ENCODE measurements around the gene SBK2.
"Not testable (repeated sequence)": the region's sequence is repeated elsewhere in the genome, so short reads cannot be mapped to it uniquely, and the experiment has no call there.

The SBK2 gene

GRCh38 chr19:55536951-55537740, at the start of gene SBK2:
Gene SBK2, minus strand, starts transcription at chr19:55537133. Its CDS starts 839 bp downstream, at chr19:55536294.
- DNase-seq = peak in 1 of 2 experiments; percentile 33

- peak; percentile 92 to 94 for DNase-seq
Observed at GRCh38 chr19:55585658-55586339, 48.9 kb upstream of the SBK2 start.

- DNase-seq = no peak
Observed at GRCh38 chr19:55584871-55585270, 47.9 kb upstream of the SBK2 start.

- DNase-seq = not testable (repeated sequence)
Observed at GRCh38 chr19:55583897-55584296, 47.0 kb upstream of the SBK2 start.

- DNase-seq = not testable (repeated sequence)
Observed at GRCh38 chr19:55582284-55582683, 45.4 kb upstream of the SBK2 start.

DNA sequence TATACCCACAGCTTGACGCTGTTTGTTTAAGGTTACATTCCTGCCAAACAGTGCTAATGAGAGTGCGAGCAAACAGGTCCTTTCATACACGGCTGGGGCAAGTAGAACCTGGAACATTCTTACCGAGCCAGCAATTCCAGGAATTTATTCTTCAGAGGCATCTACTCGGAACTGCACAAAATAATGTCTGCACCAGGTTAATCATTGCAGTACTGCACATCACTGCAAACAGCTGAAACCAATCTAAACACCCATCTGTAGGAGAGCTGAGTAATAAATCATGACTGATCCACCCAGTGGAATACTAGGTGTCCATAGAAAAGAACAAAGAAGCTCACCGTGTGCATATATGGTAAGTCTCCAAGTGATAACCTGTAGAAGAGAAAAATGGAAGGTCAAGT, 44.9 kb upstream of the SBK2 start:
- no peak for DNase-seq

GRCh38 chr19:55581145-55581822, 44.4 kb upstream of the SBK2 start:
- no peak for DNase-seq

- DNase-seq = peak; percentile 82 to 95
Observed at GRCh38 chr19:55580628-55581144, 43.8 kb upstream of the SBK2 start, which contains the start of gene ZNF579. Gene ZNF579, minus strand, starts transcription at chr19:55580848. Its CDS starts 1,209 bp downstream, at chr19:55579639.

GRCh38 chr19:55579766-55580621, 43.1 kb upstream of the SBK2 start:
- DNase-seq = peak in 1 of 2 experiments; percentile 28

DNA sequence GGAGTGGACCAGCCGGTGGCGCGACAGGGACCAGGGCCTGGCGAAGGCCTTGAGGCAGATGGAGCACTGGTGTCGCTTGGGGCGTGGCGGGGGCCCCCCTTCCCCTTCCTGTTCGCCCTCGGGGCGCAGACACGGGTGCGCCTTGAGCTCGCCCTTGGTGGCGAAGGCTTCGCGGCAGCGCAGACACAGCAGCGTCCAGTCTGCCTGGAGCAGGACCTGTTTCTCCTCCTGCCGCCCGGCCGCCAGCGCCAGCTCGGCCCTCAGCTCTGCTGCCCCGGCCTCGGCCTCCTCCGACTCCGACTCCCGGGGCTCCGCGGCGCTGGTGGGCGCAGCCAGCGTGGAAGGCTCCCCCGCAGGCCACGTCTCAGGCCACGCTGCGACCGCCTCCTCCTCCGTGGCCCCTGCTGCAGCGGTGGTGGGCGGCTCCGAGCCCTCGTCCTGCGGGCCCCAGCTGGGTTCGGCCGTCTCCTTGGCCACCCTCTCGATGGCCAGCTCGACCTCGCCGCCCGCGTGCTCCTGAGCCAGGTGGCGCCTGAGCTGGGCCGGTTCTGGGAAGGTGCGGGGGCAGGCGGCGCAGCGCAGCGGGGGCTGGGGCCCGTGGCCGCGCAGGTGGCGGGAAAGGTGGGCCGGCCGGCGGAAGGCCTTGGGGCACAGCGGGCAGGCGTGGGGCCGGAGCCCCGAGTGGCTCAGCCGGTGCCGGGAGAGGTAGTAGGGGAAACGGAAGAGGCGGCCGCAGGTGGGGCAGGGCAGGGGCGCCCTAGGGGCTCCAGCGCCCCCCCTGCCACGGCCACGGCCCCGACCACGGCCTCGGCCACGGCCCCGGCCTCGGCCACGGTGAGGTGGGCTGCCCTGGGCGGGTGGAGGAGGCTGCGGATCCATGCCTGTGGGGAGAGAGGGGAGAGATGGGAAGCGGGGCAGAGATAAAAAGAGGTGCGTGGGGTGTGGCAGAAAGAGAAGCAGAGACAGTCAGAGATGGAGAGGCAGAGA, 42.1 kb upstream of the SBK2 start:
- DNase-seq = no peak

DNA sequence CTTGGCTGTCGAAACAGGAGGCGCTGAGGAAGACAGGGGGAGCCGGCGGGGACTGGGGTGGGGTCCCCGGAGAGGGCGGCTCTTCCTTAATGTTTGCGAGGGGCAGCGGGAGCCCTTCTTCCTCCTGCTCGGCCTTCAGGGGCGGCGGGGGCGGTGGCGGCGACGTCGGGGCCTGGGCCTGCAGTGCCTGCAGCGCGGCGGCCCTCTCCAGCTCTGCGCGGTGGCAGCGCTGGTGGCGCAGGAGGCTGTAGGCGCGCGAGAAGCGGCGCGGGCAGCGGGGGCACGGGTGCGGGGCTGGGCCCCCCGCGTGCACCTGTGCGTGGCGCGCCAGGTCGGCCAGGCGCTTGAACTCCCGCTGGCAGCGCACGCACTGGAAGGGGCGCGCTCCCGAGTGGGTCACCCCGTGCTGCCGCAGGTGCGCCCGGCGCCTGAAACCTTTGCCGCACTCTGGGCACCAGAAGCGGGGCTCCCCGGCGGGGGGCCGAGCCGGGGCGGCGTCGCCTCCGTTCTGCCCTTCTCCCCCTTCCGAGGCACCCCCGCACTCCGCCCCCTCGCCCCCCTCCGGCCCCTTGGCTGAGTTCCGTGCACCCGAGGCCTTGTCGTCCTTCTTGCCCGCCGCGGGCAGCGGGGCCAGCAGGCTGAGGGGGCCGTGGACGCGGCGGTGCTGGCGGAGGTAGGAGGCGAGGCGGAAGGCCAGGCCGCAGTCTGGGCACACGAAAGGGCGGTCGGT, 41.3 kb upstream of the SBK2 start:
- no peak for DNase-seq

GRCh38 chr19:55576746-55577145, 39.8 kb upstream of the SBK2 start:
- no peak for DNase-seq

GRCh38 chr19:55573929-55574328, 37.0 kb upstream of the SBK2 start:
- not testable (repeated sequence) for DNase-seq

DNA sequence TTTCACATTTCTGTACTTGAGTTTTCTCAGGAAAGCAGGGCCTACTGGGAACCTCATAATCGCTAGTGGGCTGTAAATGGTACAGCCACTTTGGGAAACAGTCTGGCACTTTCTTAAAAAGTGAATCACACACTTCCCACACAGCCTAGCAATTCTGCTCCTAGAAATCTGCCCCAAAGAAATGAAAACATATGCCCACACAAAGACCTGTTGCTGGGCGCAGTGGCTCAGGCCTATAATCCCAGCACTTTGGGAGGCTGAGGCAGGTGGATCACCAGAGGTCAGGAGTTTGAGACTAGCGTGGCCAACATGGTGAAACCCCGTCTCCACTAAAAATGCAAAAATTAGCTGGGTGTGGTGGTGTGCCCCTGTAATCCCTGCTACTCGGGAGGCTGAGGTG, 32.5 kb upstream of the SBK2 start:
- DNase-seq = not testable (repeated sequence)

DNA sequence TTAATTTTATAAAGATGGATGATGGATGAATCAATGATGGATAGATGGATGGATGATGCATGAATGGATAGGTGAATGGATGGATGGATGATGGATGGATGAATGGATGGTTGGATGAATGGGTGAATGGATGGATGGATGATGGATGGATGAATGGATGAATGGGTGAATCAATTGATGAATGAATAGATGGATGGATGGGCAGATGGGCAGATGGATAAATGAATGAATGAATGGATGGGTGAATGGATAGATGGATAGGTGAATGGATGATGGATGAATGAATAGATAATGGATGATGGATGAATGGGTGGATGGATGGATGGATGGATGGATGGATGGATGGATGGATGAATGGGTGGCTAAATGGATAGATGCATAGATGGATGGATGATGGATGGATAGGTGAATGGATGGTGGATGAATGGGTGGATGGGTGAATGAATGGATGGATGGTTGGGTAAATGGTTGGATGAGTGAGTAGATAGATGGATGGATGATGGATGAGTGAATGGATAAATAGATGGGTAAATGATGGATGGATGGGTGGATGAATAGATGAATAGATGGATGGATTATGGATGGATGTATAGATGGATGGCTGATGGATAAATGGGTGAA, 30.9 kb upstream of the SBK2 start:
- no peak for DNase-seq

- no peak for DNase-seq
Observed at GRCh38 chr19:55566823-55567222, 29.9 kb upstream of the SBK2 start.

- DNase-seq = peak in 1 of 2 experiments; percentile 41
Observed at GRCh38 chr19:55563261-55563690, 26.3 kb upstream of the SBK2 start.

DNA sequence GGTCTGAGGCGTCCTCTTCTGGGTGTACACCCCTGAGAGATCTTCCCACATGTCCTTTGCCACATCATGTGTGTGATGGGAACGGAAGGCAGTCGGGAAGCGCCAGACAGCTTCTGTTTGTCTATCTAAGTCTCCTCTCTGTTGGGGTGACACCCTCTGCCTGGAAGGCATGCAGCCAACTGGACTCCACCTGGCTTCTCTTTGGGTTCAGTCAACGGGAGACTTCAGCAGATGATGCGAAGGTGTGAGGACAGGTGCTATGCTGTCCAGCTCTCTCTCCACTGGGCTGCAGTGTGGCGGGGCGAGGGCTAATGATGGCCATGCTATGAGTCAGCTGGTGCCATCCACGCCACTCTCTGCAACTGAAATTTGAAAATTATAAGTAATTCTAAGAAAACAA, 22.8 kb upstream of the SBK2 start:
- no peak for DNase-seq

- no peak for DNase-seq
Observed at GRCh38 chr19:55554741-55555152, 17.8 kb upstream of the SBK2 start.

GRCh38 chr19:55554302-55554701, 17.4 kb upstream of the SBK2 start:
- no peak for DNase-seq
